ENCODE data around the gene KCNQ4. TPM values are rescaled to one million over a fixed set of nuclear protein-coding genes. Genes with fewer than 3 reads are reported as not detected.

The KCNQ4 gene
- total RNA-seq, 6 experiments from 2014 or later: 0.05 TPM; not detected in 5

DNA sequence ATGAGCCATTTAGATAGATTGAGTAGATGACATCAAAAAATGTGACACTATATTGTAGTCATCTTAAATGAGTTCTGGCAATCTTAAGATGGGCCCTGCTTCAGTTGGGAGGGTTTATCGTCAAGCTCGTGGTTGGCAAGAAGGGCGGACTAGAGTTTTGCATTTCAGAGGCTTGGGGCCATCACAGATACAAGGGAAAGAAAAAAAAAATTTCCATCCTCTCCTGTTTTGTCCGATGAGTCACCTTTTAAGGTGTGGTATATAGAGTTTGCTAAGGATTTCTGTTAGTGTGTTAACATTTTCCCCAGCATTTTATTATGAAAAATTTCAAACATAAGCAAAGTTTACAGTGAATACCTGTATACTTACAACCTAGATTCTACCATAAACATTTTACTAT lies 31.8 kb upstream of the KCNQ4 start:
- no peak for DNase-seq
- Mint-ChIP-seq H3K27ac (no peak overlapping the region), H3K4me1 (ENCODE audit: low read depth) (peaks cover 31% of the 10 kb centered on the region), H3K9me3 (no peaks in the 10 kb centered on the region), H3K27me3 (ENCODE audit: insufficient read depth) (peaks cover 2% of the 10 kb centered on the region; the same call in 1 of the 2 replicates), H3K4me3 (no peak overlapping the region), H3K36me3 (ENCODE audit: low read depth) (peaks cover 33% of the 10 kb centered on the region)
- TF ChIP-seq, protein P1, sequence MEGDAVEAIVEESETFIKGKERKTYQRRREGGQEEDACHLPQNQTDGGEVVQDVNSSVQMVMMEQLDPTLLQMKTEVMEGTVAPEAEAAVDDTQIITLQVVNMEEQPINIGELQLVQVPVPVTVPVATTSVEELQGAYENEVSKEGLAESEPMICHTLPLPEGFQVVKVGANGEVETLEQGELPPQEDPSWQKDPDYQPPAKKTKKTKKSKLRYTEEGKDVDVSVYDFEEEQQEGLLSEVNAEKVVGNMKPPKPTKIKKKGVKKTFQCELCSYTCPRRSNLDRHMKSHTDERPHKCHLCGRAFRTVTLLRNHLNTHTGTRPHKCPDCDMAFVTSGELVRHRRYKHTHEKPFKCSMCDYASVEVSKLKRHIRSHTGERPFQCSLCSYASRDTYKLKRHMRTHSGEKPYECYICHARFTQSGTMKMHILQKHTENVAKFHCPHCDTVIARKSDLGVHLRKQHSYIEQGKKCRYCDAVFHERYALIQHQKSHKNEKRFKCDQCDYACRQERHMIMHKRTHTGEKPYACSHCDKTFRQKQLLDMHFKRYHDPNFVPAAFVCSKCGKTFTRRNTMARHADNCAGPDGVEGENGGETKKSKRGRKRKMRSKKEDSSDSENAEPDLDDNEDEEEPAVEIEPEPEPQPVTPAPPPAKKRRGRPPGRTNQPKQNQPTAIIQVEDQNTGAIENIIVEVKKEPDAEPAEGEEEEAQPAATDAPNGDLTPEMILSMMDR (IDR thresholded peaks at IDR 0.05): no peak

DNA sequence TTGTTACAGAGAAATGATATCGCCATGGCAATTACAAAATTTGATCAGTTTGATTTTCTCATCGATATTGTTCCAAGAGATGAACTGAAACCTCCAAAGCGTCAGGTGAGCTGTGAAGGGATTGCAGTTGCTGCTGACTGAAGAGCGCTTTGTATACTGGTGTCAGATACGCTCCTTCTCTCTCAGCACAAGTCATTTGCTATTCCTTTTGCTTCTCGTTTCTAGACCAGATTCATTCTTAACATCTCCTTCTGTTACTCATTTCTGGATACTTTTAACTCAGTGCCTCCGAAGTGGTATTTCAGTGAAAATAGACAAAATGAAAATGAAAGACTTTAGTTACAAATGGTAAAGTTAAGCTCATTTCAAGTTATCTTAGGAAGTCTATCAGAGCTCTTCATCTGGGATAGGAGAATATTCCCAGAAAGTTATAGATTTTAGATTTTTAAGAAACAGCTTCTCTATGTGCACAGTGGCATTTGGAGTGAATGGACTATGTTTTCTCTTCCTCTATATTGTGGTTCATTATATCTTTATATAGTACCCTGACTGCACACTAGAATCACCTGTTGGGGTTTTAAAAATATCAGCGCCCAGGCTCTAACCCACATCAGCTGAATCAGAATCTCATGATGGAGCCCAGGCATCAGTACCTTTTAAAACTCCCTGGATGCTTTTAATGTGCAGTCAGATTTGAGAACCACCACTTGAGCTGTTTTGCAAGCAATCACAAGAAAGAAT lies 30.3 kb upstream of the KCNQ4 start:
- H3K4me1 Mint-ChIP-seq (ENCODE audit: low read depth): peaks cover 31% of the 10 kb centered on the region
- H3K9me3 Mint-ChIP-seq: no peaks in the 10 kb centered on the region
- peaks cover 33% of the 10 kb centered on the region for H3K36me3 Mint-ChIP-seq (ENCODE audit: low read depth)
- DNase-seq: no peak
- no peak overlapping the region for H3K4me3 Mint-ChIP-seq
- H3K27ac Mint-ChIP-seq: no peak overlapping the region
- H3K27me3 Mint-ChIP-seq (ENCODE audit: insufficient read depth): peaks cover 2% of the 10 kb centered on the region; the same call in 1 of the 2 replicates
- TF ChIP-seq, protein P1 (IDR thresholded peaks at IDR 0.05): no peak

DNA sequence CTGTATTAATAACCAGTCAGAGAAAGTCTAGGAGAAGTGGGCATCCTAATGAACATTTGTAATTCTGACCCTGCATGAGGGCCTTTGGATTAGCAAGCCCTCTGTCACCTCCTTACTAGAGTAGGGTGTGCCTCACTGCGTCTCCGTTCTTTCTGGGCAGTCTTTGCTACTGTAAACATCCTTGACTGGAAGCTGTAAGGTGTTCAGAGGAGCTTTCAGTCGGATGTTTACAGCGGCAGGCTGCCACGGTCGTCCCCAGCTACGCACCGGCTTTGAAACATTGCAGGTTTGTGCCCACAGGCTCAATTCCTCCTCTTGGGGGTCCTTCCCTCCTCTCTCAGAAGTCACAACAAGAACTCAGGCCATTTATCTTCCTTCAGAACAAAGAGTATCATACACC lies 29.4 kb upstream of the KCNQ4 start:
- no peak overlapping the region for H3K27ac Mint-ChIP-seq
- H3K27me3 Mint-ChIP-seq (ENCODE audit: insufficient read depth): peaks cover 2% of the 10 kb centered on the region; the same call in 1 of the 2 replicates
- no peak for DNase-seq
- TF ChIP-seq, protein P1 (IDR thresholded peaks at IDR 0.05): no peak
- no peaks in the 10 kb centered on the region for H3K9me3 Mint-ChIP-seq
- peaks cover 37% of the 10 kb centered on the region for H3K36me3 Mint-ChIP-seq (ENCODE audit: low read depth)
- no peak overlapping the region for H3K4me3 Mint-ChIP-seq
- H3K4me1 Mint-ChIP-seq (ENCODE audit: low read depth): peaks cover 30% of the 10 kb centered on the region

DNA sequence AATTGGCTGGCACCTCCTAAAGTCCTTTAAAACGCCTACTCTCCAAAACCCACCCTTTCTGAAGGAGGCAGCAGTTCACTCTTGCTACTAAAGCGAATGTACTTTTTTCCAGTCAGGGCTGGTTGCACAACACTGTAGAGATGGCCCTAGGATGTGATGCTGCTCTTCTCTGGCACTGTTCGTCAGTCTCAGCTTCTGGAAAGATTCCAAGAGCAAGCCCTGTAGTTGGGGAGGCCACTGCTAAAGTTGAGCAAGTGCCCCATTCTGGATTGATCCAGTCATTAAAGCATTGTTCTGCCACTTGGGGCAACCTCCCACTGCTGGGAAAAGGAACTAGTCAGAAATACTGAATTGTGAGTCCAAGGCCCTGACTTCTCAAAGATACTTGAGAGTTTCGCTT lies 28.5 kb upstream of the KCNQ4 start:
- no peak overlapping the region for H3K27ac Mint-ChIP-seq
- H3K36me3 Mint-ChIP-seq (ENCODE audit: low read depth): peaks cover 40% of the 10 kb centered on the region
- H3K9me3 Mint-ChIP-seq: no peaks in the 10 kb centered on the region
- TF ChIP-seq, protein P1 (IDR thresholded peaks at IDR 0.05): no peak
- H3K27me3 Mint-ChIP-seq (ENCODE audit: insufficient read depth): peaks cover 2% of the 10 kb centered on the region; the same call in 1 of the 2 replicates
- no peak overlapping the region for H3K4me3 Mint-ChIP-seq
- DNase-seq: no peak
- H3K4me1 Mint-ChIP-seq (ENCODE audit: low read depth): peaks cover 25% of the 10 kb centered on the region

DNA sequence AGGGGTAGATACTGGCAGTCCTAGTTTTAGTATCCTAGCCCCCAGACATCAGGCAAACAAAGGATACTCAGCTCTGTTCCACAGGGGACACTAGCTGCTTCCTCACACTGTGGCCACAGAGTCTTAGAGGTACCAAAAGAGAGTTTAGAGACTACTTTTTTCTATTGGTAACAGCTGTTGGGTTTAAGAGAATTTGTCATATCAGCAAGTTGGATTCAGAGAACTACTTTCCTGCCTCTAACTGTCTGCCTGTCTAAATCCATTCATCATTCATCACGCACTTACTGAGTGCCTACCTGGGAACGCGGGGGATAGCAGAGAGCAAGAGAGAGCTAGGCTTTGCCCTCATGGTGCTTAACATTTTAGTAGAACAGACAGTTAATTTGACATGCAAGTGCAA lies 27.1 kb upstream of the KCNQ4 start:
- no peaks in the 10 kb centered on the region for H3K9me3 Mint-ChIP-seq
- DNase-seq: no peak
- peaks cover 22% of the 10 kb centered on the region for H3K4me1 Mint-ChIP-seq (ENCODE audit: low read depth)
- TF ChIP-seq, protein P1 (IDR thresholded peaks at IDR 0.05): no peak
- peaks cover 2% of the 10 kb centered on the region; the same call in 1 of the 2 replicates for H3K27me3 Mint-ChIP-seq (ENCODE audit: insufficient read depth)
- H3K4me3 Mint-ChIP-seq: no peak overlapping the region
- peaks cover 40% of the 10 kb centered on the region for H3K36me3 Mint-ChIP-seq (ENCODE audit: low read depth)
- no peak overlapping the region for H3K27ac Mint-ChIP-seq
